ENCODE results near the gene EDC3.

EDC3 gene

GRCh38 chr15:74648051-74648842, 47.6 kb downstream of the EDC3 start:
- no peak for DNase-seq (ENCODE audit: extremely low read depth, low read depth)
- H3K4me3 ChIP-seq (replicated peaks; ENCODE audit: low read depth, low read length), result no peak overlapping the region
- no peak for TF ChIP-seq CTCF (IDR thresholded peaks at IDR 0.05; ENCODE audit: low read depth, low read length, missing control alignments)

GRCh38 chr15:74646480-74646879, 49.3 kb downstream of the EDC3 start:
- no peak for TF ChIP-seq CTCF (IDR thresholded peaks at IDR 0.05; ENCODE audit: low read depth, low read length, missing control alignments)
- DNase-seq (ENCODE audit: extremely low read depth, low read depth), result no peak

GRCh38 chr15:74643665-74644204, 52.1 kb downstream of the EDC3 start:
- no peak overlapping the region for H3K4me3 ChIP-seq (replicated peaks; ENCODE audit: low read depth, low read length)
- no peak for DNase-seq (ENCODE audit: extremely low read depth, low read depth)
- no peak for TF ChIP-seq CTCF (IDR thresholded peaks at IDR 0.05; ENCODE audit: low read depth, low read length, missing control alignments)

More at GRCh38 chr15:74646480-74646879, 49.3 kb downstream of the EDC3 start:
- H3K4me3 ChIP-seq (replicated peaks; ENCODE audit: low read depth, low read length), result no peak overlapping the region

GRCh38 chr15:74642734-74643664, 52.8 kb downstream of the EDC3 start:
- no peak for TF ChIP-seq CTCF (IDR thresholded peaks at IDR 0.05; ENCODE audit: low read depth, low read length, missing control alignments)
- no peak for DNase-seq (ENCODE audit: extremely low read depth, low read depth)
- H3K4me3 ChIP-seq (replicated peaks; ENCODE audit: low read depth, low read length), result no peak overlapping the region

GRCh38 chr15:74642348-74642733, 53.5 kb downstream of the EDC3 start:
- no peak for DNase-seq (ENCODE audit: extremely low read depth, low read depth)
- no peak for TF ChIP-seq CTCF (IDR thresholded peaks at IDR 0.05; ENCODE audit: low read depth, low read length, missing control alignments)
- H3K4me3 ChIP-seq (replicated peaks; ENCODE audit: low read depth, low read length), result no peak overlapping the region

GRCh38 chr15:74641151-74641550, 54.7 kb downstream of the EDC3 start:
- H3K4me3 ChIP-seq (replicated peaks; ENCODE audit: low read depth, low read length), result no peak overlapping the region
- no peak for TF ChIP-seq CTCF (IDR thresholded peaks at IDR 0.05; ENCODE audit: low read depth, low read length, missing control alignments)

More at GRCh38 chr15:74641151-74641550, 54.7 kb downstream of the EDC3 start:
- no peak for DNase-seq (ENCODE audit: extremely low read depth, low read depth)
